CD4-positive, alpha-beta T cell (primary cell): ENCODE data around the gene P3H3. TPM values are rescaled to one million over a fixed set of nuclear protein-coding genes. Genes with fewer than 3 reads are reported as not detected.

Experiments
- ATAC-seq: fragments of 200-7000 bp; cut with Tn5 transposase; one replicate; pipeline ENCODE4 v1.10.0; 2022; ENCODE audit warnings: mild to moderate bottlenecking; ENCODE audit not compliant: poor library complexity
- CTCF ChIA-PET: fragments of 350-600 bp; sonication (Branson Sonifier 250); formaldehyde crosslinking; loops from one replicate; lab custom pipeline; 2021; ENCODE audit warnings: antibody characterized with exemption, inconsistent platforms; lab: Charles Lee
- POLR2A ChIA-PET: fragments of 350-600 bp; sonication (Branson Sonifier 250); formaldehyde crosslinking; loops from one replicate; lab custom pipeline; 2021; ENCODE audit warnings: antibody characterized with exemption, inconsistent platforms; lab: Charles Lee
- DNase-seq, 14 experiments: peaks; one replicate each; pipeline ENCODE4 v3.0.0-alpha.2; 2013 to 2020; ENCODE audit warnings: mixed read lengths in 2 of 14
- H3K27ac ChIP-seq, 2 donors: one replicate each; pipeline versions ENCODE4 v1.5.1 to v1.7.0; 2013; ENCODE audit warnings: low read length in 2 of 2, low read depth in 1 of 2, mild to moderate bottlenecking in 1 of 2
- H3K27me3 ChIP-seq, 2 experiments: 1 replicate in 1 of 2; 2 replicates in 1 of 2; pipeline versions ENCODE4 v1.6.1 to v1.7.0; 2013; ENCODE audit warnings: low read length in 2 of 2, control low read depth in 1 of 2, mild to moderate bottlenecking in 1 of 2, moderate library complexity in 1 of 2; ENCODE audit not compliant: insufficient read depth in 2 of 2, control insufficient read depth in 1 of 2
- H3K36me3 ChIP-seq: one replicate; pipeline ENCODE4 v1.6.1; 2013; ENCODE audit warnings: low read length, control low read depth; ENCODE audit not compliant: insufficient read depth
- H3K4me1 ChIP-seq: one replicate; pipeline ENCODE4 v1.6.1; 2013; ENCODE audit warnings: low read length, control low read depth; ENCODE audit not compliant: insufficient read depth
- H3K4me3 ChIP-seq: one replicate; pipeline ENCODE4 v1.5.1; 2013; ENCODE audit warnings: mild to moderate bottlenecking, low read length, moderate library complexity
- H3K9me3 ChIP-seq, 2 experiments: 1 replicate in 1 of 2; 2 replicates in 1 of 2; pipeline versions ENCODE4 v1.6.1 to v1.7.0; 2013; ENCODE audit warnings: low read length in 2 of 2, mild to moderate bottlenecking in 2 of 2, control low read depth in 1 of 2, moderate library complexity in 1 of 2; ENCODE audit not compliant: control insufficient read depth in 1 of 2, insufficient read depth in 1 of 2
- H3K27ac Mint-ChIP-seq: one replicate; pipeline ENCODE4 v1.8.0; 2020; ENCODE audit warnings: mixed read lengths
- H3K27me3 Mint-ChIP-seq: one replicate; pipeline ENCODE4 v1.8.0; 2021; ENCODE audit warnings: mixed read lengths
- H3K36me3 Mint-ChIP-seq: one replicate; pipeline ENCODE4 v1.8.0; 2021; ENCODE audit warnings: low read depth, mixed read lengths
- H3K4me1 Mint-ChIP-seq: one replicate; pipeline ENCODE4 v1.8.0; 2021; ENCODE audit warnings: low read depth, mixed read lengths
- H3K4me3 Mint-ChIP-seq: one replicate; pipeline ENCODE4 v1.8.0; 2020; ENCODE audit warnings: mild to moderate bottlenecking, mixed read lengths
- H3K9me3 Mint-ChIP-seq: one replicate; pipeline ENCODE4 v1.8.0; 2020; ENCODE audit warnings: mixed read lengths
- CTCF ChIP-seq: fragments of 200-600 bp; IDR thresholded peaks from one replicate; pipeline ENCODE4 v1.8.0; 2022; ENCODE audit warnings: antibody characterized with exemption, mild to moderate bottlenecking
- intact Hi-C, 2 experiments: fragments of 100-400 bp; cut with DNase I in 1 of 2; cut with micrococcal nuclease in 1 of 2; formaldehyde crosslinking; loops; one replicate each; pipeline versions ENCODE4 v1.15.1 to v1.9.0; 2023 to 2025; cut with DNase I, micrococcal nuclease
- total RNA-seq, 174 experiments: library from RNA in 2 of 174; stranded (reverse) in 2 of 174; gene quantifications; one replicate each; pipeline ENCODE4 v1.2.3 and lab custom pipeline; 2021 to 2026

Gene P3H3
- total RNA-seq, 2 experiments from 2014 or later = 2.5 to 4.1 TPM

- ATAC-seq (no peak), DNase-seq (no peak)
- Mint-ChIP-seq H3K4me1 (peaks cover 6% of the 10 kb centered on the region), H3K27me3 (no peaks in the 10 kb centered on the region), H3K9me3 (no peaks in the 10 kb centered on the region), H3K4me3 (no peak overlapping the region), H3K36me3 (no peaks in the 10 kb centered on the region), H3K27ac (no peak overlapping the region)
- no peaks in the 10 kb centered on the region for H3K36me3 ChIP-seq
- POLR2A ChIA-PET = interaction anchor here (3.2 kb wide), 1 partner anchor 13 kb away, joined by 13 read pairs; the partner anchor contains the start of genes CDCA3 and USP5
- H3K4me1 ChIP-seq = peaks cover 5% of the 10 kb centered on the region
- H3K27me3 ChIP-seq = no peaks in the 10 kb centered on the region
- no peak overlapping the region for H3K27ac ChIP-seq
- no peak for TF ChIP-seq CTCF
- intact Hi-C loops = no loop called here
- no peaks in the 10 kb centered on the region for H3K9me3 ChIP-seq
- no peak overlapping the region for H3K4me3 ChIP-seq
- CTCF ChIA-PET = no interaction called here
These were observed 10.6 kb downstream of the P3H3 start for GRCh38 chr12:6838854-6839253.

GRCh38 chr12:6839482-6840201, 11.4 kb downstream of the P3H3 start:
- H3K27me3 Mint-ChIP-seq = no peaks in the 10 kb centered on the region
- peaks cover 6% of the 10 kb centered on the region for H3K4me1 Mint-ChIP-seq
- no peak for TF ChIP-seq CTCF
- Histone ChIP-seq H3K27me3 (no peaks in the 10 kb centered on the region), H3K9me3 (no peaks in the 10 kb centered on the region), H3K4me1 (peaks cover 5% of the 10 kb centered on the region), H3K36me3 (no peaks in the 10 kb centered on the region), H3K27ac (no peak overlapping the region), H3K4me3 (no peak overlapping the region)
- H3K4me3 Mint-ChIP-seq = no peak overlapping the region
- no peaks in the 10 kb centered on the region for H3K36me3 Mint-ChIP-seq
- ChIA-PET CTCF (no interaction called here), POLR2A (interaction anchor here (3.2 kb wide), 1 partner anchor 12 kb away, joined by 13 read pairs; the partner anchor contains the start of genes CDCA3 and USP5)
- H3K27ac Mint-ChIP-seq = no peak overlapping the region
- no peak for ATAC-seq
- H3K9me3 Mint-ChIP-seq = no peaks in the 10 kb centered on the region
- DNase-seq = no peak
- intact Hi-C loops = no loop called here

GRCh38 chr12:6840330-6840729, 12.1 kb downstream of the P3H3 start:
- Mint-ChIP-seq H3K9me3 (no peaks in the 10 kb centered on the region), H3K27ac (no peak overlapping the region), H3K4me1 (peaks cover 6% of the 10 kb centered on the region), H3K27me3 (no peaks in the 10 kb centered on the region), H3K36me3 (no peaks in the 10 kb centered on the region), H3K4me3 (no peak overlapping the region)
- Histone ChIP-seq H3K9me3 (no peaks in the 10 kb centered on the region), H3K27ac (no peak overlapping the region), H3K4me3 (no peak overlapping the region), H3K36me3 (no peaks in the 10 kb centered on the region), H3K4me1 (peaks cover 5% of the 10 kb centered on the region), H3K27me3 (no peaks in the 10 kb centered on the region)
- ATAC-seq (no peak), DNase-seq (no peak)
- CTCF ChIA-PET = no interaction called here
- POLR2A ChIA-PET = interaction anchor here (3.2 kb wide), 1 partner anchor 12 kb away, joined by 13 read pairs; the partner anchor contains the start of genes CDCA3 and USP5
- TF ChIP-seq CTCF = no peak
- intact Hi-C loops = no loop called here
